NCI-H2196 treated with DMSO at 0.1 percent for 48 hours (cell line): Measurements from ENCODE around the gene CEP83.
"Not testable (repeated sequence)": the region's sequence is repeated elsewhere in the genome, so short reads cannot be mapped to it uniquely, and the experiment has no call there.

Experiments
- DNase-seq: peaks from one replicate; lab custom pipeline; 2025; ENCODE audit not compliant: unreplicated experiment; lab: John Stamatoyannopoulos, UW

CEP83 gene

DNA sequence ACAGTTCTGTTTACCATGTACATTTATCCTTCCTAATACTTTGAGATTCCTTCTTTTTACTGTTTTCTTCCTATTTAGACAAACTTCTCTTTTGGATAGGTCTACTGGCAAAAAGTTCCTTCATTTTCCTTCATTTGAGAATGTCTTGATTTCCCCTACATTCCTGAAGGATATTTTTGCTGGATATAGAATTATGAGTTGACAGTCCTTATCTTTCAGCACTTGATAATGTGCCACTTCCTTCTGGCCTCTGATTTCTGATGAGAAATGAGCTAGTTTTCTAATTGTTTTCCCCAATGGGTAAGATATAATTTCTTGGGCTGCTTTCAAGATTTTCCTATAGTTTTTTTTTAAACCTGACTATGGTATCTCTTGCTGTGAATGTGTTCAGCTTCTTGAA lies 75.6 kb downstream of the CEP83 start:
- DNase-seq: no peak

DNA sequence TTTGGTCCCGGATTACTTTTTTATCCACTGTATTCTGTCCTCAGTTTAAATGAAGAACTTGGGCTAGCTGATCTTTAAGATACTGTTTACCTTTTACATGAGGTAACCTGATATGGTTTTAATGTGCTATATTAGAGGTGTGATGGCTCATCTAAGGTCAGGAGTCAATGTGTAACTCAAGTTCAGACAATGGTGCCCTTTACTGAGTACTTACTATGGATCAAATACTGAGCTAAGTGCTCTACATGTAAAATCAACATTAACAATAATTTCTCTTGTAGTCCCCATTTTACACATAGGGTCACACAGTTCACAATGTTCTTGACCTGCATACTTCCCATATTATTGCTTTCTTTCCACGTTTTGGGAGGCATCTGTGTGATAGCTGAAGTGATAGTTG lies 79.2 kb downstream of the CEP83 start:
- no peak for DNase-seq

DNA sequence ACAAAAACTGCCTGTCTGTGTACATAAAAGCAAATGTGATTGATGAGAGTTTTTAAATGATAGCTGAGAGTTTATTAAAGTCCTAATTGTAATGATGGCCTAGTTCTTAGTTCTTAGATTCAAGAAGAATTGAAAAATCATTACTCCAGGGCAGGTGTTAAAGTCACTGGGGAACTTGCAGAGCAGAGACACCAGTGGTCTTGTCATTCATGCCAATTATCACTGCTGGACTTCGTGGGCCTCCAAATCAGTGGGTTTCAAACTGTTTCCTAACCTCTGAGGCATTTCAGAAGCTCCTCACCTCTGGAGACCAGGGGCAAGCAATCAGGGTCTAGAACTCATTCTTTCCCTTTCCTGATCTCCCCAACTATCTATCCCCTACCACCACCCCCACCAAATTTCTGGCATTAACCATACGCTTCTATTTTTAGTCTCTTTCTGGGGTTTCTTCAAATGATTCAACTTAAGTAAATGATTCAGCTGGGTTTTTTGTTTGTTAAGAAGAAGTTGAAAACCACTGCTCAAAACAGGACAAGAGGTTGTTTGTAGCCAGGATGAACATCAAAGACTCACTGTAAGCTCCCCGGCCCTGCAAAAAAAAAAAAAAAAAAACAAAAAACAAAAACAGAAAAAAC lies 80.1 kb downstream of the CEP83 start:
- no peak for DNase-seq

DNA sequence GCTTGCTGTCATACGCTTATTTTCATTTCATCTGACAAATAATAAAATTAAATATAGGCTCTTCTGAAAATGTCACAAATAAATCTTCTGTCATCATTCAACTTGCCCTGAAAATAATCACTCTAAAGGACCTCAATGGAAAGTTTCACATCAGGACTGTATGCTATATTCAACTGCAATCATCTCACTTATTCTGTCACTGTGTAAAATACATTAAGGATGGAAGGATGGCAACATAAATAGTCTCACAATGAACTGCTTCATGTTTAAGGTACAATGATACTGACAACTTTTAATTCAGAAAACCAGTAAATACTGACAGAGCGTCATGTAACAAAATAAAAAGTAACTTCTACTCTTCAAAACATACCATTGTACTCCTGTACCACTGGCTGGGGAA lies 82.1 kb downstream of the CEP83 start:
- DNase-seq: no peak

DNA sequence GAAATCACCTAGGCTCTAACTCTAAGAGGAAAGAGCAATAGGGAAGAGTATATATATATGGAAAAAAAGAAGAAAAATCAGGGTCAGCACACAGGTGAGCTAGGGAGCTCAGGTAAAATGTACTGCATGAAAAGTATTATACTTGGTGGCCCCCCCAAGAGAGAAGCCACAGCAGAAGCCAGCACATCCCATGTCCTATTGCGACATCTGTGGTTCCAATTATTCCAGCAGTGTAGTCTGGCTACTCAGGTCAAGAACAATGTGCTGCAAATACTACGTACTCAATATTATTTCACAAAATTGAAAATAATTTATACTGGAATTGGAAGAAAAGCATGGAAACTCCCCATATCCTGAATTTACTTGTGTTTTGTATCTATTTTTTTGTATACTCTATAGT lies 85.5 kb downstream of the CEP83 start:
- no peak for DNase-seq

DNA sequence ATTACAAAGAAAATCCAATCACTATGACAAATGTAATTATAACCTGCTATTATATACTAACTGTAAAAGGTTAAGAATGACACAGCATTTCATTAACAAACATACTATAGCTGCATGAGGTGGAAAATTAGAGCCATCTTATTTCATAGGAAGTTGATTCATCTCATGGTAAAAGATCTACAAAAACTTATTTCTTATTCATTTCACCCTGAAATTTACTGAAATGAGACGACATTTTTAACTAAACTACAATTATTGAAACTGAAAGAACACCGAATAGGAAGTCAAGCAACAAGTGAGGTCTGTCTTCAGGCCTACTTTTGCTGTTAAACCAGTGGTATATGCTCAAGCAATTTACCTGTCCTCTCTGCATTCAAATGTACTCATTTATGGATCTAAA lies 87.2 kb downstream of the CEP83 start:
- no peak for DNase-seq

DNA sequence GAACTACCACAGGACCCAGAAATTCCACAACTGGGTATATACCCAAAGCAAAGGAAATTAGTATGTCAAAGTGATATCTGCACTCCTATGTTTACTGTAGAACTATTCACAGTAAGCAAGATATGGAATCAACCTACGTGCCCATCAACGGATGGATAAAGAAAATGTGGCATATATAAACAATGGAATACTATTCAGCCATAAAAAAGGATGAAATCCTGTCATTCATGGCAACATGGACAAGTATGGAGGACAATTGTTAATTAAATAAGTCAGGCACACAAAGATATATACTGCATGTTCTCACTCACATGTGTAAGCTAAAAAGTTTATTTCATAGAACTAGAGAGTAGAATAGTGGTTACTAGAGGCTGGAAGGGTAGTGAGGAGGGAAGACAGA lies 97.0 kb downstream of the CEP83 start:
- DNase-seq: no peak

DNA sequence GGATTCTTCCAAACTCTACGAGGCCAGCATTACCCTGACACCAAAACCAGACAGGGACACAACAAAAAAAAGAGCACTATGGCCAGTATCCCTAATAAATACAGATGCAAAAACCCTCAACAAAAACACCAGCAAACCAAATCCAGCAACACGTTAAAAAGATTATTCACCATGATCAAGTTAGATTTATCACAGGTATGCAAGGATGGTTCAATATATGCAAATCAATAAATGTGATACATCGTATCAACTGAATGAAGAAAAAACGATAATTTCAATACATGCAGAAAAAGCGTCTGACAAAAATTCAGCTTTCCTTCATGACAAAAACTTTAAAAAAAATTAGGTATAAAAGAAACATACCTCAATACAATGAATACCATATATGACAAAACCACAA lies 99.9 kb downstream of the CEP83 start:
- no peak for DNase-seq

DNA sequence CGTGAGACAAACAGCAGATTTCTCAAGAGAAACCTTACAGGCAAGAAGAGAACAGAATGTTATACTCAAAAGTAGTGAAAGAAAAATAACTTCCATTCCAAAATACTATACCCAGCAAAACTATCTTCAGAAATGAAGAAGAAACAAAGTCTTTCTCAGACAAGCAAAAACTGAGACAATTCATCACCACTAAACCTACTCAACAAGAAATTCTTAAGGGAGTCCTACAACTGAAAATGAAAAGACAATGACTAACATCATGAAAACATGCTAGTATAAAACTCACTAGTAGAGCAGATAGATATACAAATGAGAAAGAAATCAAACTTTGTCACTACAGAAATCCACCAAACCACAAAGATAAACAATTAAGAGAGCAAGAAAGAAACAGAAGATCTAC lies 106.5 kb downstream of the CEP83 start:
- no peak for DNase-seq

DNA sequence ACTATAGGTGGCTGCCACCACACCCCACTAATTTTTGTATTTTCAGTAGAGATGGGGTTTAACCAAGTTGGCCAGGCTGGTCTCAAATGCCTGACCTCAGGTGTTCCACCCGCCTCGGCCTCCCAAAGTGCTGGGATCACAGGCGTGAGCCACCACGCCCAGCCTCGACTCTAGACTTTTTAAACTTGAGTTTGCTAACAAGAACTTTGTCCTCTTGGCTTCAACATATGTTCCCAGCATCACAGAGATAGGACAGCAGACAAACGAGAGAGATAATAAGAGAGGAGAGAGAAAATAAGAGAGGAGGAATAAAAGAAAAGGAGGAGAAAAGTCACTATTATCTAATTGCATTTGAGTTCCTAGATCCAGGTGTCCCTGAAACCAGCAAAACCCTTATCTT lies 119.1 kb downstream of the CEP83 start:
- no peak for DNase-seq

DNA sequence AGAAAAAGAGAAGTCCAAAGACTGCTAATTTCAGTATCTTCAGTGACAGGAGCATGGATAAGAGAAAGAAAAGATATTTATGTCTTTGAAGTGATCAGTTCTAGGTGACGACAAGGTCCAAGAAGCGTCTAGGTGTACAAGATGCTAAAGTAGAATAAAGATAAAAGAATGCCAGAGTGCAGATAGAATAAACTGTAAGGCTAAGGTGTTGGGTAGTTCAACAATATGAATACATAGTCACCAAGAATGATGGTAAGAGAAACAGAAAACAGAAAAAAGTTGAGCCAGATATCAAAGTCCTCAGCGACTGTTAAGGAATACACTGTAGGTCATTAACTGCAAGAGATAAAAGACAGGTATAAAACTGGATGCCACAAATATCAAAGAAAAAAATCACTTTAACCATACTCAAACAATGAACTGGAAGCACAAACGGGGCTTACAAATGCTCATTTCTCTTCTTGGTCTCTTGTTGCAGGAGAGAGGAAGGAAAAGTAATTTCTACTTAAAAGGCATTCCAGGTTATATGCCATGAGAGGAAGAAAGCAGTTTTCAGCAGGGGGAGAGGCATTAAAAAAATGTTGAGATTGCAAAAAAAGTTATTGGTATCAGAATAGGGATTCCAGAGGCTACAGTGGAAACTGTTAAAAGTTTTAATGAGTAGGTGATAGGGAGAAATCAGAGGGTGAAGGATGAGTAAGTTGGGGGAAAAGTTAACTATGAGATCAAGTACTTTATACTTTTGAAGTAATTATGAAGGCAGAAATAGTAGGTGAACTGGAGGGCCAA lies 121.5 kb downstream of the CEP83 start:
- DNase-seq: no peak

DNA sequence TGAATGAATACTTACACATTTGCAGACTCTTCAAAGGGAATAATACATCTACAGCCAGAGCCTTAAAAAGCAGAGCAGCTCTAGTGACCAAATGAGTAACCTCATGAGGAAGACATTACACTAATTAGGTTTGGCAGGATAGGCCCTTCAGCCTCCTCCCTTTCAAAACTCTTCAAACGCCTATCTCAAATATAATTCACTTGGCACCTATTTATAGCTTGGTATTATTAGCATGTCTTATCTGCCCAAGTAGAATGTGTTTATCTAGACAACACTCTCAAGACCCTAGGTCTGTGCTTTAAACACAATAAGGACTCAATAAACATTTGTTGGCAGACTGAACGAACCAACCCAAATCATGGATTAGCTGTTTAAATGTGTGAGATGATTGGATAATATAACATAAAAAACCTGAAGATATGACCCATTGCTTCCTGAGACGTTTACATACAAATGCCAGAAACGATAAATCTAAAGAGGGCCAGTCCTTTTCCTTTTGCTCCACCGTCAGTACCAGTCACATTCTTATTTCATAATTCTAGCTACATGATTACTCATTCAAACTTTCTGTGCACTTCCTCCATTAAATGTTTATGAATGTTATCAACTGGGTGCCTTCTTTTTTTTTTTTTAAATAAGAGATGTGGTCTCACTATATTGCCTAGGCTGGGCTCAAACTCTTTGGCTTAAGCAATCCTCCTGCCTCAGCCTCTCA lies 123.3 kb downstream of the CEP83 start:
- DNase-seq: no peak

DNA sequence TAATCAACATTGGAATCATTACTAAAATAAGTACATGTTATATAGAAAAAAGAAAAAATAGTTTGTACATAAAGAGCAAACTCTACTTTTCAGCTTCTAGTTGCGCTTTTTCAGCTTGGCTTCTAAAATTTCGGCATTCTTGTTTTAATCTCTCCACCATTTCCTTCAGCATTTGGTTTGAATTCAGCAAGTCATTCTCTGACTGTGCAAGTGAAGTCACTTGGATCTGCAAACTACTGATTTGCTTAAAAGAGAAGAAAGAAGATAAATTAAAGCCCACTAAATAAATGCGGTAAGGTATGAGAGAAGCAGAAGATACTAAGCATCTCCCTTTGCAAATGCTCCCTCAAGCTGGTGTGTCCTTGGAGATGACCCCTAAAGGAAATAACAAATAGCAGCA lies 126.3 kb downstream of the CEP83 start:
- no peak for DNase-seq

DNA sequence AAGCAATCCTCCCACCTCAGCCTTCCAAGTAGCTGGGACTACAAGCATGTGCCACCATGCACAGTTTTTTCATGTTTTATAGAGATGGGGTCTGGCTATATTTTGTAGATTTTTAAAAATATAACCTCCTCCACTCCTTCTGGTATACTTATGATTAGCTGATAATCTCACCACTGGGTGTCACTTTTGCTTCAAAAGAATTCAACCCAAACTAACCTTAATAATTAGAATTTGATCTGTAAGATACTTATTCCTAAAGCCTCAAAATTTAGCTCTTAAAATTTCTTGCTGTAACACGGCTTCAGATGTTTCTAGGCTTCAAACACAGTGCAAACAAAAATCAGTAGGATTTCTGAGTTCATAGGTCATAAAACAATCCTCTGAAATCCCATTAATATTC lies 130.3 kb downstream of the CEP83 start:
- DNase-seq: no peak

DNA sequence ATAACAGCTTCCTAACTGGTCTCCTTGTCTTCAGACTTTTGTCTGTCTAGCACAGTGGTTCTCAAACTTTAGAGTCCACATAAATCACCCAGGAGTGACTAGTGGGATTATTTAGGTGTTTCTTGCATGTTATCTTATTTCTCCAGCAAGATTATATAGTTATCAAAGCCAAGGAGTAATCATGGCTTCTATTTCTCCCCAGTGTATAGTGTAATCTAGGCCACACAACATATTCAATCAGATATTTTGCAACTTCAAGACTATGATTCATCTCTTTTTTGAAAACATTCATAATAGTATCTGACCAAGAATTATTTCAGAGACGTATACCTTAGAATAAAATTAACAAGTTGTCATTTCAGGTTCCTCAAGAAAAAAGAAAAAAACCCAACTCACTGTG lies 131.9 kb downstream of the CEP83 start:
- DNase-seq: no peak

DNA sequence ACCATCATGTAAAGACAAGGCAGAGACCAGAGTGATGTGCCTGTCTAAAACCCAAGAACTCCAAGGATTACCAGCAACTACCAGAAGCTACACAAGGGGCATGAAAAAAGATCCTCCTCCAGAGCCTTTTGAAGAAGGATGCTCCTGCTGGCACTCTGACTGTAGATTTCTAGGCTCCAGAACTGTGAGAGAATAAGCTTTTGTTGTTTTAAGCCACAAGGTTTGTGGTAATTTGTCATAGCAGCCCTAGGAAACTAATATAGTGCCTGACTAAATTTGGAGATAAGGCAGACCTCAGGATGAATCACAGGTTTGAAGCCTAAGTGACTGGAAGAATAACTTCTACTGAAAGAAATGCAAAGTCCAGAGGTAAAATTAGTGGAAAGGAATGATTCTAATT lies 132.9 kb downstream of the CEP83 start:
- no peak for DNase-seq

DNA sequence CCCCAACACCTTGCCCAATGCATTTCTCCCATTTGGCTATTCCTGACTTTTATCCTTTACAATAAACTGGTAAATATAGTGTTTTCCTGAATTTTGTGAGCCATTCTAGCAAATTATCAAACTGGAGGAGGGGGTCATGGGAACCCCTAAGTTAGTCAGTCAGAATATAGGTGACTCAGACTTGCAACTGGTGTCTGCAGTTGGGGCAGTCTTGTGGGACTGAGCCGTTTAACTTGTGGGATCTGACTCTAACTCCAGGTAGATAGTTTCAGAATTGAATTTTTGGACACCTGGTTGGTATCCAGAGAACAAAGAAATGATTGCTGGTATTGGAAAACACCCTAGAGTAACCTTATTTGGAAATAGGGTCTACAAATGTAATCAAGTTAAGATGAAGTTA lies 133.4 kb downstream of the CEP83 start:
- no peak for DNase-seq

DNA sequence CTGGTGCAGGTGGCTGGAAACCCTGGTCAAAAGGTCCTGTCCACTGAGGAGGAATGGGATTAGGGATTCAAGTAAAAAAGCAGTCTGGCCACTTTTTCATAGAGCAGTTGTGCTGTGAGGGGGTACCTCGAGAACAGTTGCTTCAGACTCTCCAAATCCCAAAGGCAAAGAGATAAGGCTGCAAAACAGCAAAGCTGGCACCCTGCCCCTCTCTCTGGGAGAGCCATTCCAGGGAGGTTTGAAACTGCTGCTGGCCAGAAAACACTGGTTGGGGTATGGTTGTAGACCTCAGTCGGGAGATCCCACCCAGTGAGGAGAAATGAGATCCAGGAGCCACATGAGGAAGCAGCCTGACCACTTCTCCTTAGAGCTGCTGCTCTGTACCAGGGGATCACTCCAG lies 137.3 kb downstream of the CEP83 start:
- no peak for DNase-seq

DNA sequence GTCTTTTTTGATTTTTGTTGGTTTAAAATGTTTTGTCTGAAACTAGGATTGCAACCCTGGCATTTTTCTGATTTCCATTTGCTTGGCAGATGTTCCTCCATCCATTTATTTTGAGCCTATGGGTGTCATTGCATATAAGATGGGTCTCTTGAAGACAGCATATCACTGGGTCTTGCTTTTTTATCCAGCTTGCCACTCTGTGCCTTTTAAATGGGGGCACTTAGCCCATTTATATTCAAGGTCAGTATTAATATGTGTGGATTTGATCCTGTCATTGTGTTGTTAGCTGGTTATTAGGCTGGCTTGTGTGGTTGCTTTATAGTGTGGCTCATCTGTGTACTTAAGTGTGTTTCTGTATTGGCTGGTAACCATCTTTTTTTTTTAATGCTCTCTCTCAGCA lies 139.6 kb downstream of the CEP83 start:
- no peak for DNase-seq

DNA sequence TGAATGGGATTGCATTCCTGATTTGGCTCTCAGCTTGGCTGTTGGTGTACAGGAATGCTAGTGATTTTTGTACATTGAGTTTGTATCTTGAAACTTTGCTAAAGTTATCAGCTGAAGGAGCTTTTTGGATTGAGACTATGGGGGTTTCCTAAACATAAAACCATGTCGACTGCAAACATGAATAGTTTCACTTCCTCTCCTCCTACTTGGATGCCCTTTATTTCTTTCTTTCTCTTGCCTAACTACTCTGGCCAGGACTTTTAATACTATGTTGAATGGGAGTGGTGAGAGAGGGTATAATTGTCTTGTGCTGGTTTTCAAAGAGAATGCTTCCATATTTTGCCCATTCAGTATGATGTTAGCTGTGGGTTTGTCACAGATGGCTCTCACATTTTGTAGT lies 141.5 kb downstream of the CEP83 start:
- DNase-seq: no peak

DNA sequence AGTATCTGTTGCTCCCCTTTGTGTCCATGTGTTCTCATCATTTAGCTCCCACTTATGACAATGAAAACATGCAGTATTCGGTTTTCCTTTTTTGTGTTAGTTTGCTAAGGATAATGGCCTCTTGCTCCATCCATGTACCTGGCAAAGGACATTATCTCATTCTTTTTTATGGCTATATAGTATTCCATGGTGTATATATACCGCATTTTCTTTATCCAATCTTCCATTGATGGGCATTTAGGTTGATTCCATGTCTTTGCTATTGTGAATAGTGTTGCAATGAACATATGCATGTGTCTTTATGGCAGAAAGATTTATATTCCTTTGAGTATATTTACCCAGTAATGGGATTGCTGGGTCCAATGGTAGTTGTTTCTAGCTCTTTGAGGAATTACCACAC lies 143.1 kb downstream of the CEP83 start:
- not testable (repeated sequence) for DNase-seq

DNA sequence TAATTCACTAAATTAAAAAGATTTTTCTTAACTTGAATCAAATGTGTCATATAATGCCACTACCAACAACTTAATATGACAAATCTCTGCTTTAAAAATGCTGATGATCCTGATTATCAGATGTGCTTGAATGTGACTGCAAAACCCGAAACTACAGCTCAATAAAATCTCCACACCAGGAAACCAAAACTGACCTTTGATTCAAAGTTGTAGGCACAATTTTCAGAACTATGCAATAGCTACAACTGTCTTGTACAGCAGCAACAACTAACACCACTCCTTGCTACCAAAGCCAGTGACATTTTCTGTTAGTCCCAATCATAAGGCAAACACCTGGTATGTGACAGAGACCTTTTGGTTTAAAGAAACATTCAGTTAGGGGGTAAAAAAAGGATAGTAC lies 147.3 kb downstream of the CEP83 start:
- DNase-seq: no peak
